Measurements from ENCODE around the gene PFDN4. TPM values are rescaled to one million over a fixed set of nuclear protein-coding genes. Genes with fewer than 3 reads are reported as not detected.
"Not testable (repeated sequence)": the region's sequence is repeated elsewhere in the genome, so short reads cannot be mapped to it uniquely, and the experiment has no call there.

PFDN4 gene
- total RNA-seq, 2 experiments from 2014 or later: 22.2 to 24.5 TPM

DNA sequence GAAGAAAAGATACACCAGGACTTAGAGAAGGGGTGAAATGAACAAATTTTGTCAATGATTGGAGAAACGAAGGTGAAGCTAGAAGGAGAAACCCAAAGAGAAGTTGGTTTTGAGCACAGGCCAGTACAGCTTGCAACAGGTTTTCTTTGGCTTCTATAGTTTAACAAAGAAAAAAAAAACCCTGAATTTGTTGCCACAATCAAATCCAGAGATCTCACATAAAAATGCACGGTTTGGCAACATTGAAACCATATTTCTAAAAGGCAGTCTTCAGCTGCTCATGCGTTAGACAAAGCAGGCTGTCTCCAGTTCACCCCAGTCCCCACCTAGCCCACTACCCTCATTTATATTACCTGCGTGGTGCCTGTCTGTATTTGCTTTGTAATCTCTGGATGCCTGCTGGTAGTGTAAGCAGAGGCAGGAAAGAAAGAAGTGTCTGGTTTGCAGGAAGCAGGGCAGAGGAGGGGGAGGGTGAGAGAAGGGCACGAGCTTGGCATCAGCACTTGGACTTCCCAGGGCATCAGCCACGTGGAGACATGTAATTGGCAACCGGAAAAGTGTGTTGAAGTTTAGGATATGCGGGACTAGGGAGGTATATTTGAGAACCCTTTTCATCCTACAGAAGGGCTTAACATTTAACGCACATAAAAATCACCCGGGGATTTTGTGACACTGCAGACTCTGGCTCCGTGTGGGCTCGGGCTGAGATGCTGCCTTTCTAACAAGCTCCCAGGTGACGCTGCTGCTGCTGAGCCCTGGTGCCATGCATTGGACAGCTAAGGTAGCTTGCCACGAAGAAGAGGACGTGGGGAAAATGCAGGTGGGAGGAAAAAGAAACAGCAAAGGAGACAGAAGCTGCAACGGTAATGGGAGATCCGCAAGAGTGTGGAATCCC is 14.4 kb downstream of the PFDN4 start:
- DNase-seq (no peak), ATAC-seq (no peak)
- POLR2A ChIA-PET: interaction anchor here (0.6 to 1.2 kb wide), 3 partner anchors 14 to 119 kb away, joined by 3 to 4 read pairs (median 3); partner anchors contain the start of gene PFDN4
- H3K4me3 Mint-ChIP-seq: no peak overlapping the region
- peaks cover 2% of the 10 kb centered on the region for H3K36me3 Mint-ChIP-seq (ENCODE audit: low read depth)
- no peaks in the 10 kb centered on the region for H3K27me3 Mint-ChIP-seq (ENCODE audit: low read depth)
- H3K4me1 Mint-ChIP-seq (ENCODE audit: low read depth): peaks cover 18% of the 10 kb centered on the region
- no peaks in the 10 kb centered on the region for H3K9me3 Mint-ChIP-seq (ENCODE audit: insufficient read depth)
- peak overlapping the region; percentile 85 for H3K27ac Mint-ChIP-seq
- CTCF ChIA-PET: interaction anchor here (0.9 to 1.1 kb wide), 4 partner anchors 14 to 426 kb away, joined by 3 to 5 read pairs (median 3); partner anchors contain the start of gene PFDN4

- Mint-ChIP-seq H3K4me3 (no peak overlapping the region), H3K27me3 (ENCODE audit: low read depth) (no peaks in the 10 kb centered on the region), H3K9me3 (ENCODE audit: insufficient read depth) (peaks cover 4% of the 10 kb centered on the region), H3K27ac (no peak overlapping the region), H3K4me1 (ENCODE audit: low read depth) (peaks cover 22% of the 10 kb centered on the region), H3K36me3 (ENCODE audit: low read depth) (no peaks in the 10 kb centered on the region)
- DNase-seq: no peak
- CTCF ChIA-PET: interaction anchor here (0.9 kb wide), 1 partner anchor 15 kb away, joined by 3 read pairs; no protein-coding TSS in a partner anchor
- no peak for ATAC-seq
- POLR2A ChIA-PET: interaction anchor here (1.2 kb wide), 1 partner anchor 15 kb away, joined by 4 read pairs; the partner anchor contains the start of gene PFDN4
Observed at GRCh38 chr20:54223285-54223684, 15.4 kb downstream of the PFDN4 start.

DNA sequence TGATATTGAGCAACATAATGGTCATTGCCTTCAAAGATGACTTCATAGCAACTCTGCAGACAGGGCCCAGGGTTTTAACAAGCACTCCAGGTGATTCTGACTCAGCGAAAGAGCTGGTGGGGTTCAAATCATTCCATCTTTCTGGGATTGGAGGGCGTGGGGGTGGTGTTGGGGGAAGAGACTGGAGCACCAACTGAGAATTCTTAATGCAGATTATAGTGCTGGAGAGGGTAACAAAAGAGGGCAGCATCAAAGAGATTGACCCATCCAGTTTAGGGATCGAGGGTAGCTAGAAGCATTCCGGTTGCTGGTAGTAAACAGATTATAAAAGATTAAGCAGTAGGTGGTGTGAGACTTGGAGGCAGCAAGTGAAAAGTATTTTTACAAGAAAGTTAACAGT is 15.9 kb downstream of the PFDN4 start:
- Mint-ChIP-seq H3K4me1 (ENCODE audit: low read depth) (peaks cover 22% of the 10 kb centered on the region), H3K4me3 (no peak overlapping the region), H3K27me3 (ENCODE audit: low read depth) (no peaks in the 10 kb centered on the region), H3K9me3 (ENCODE audit: insufficient read depth) (peaks cover 4% of the 10 kb centered on the region), H3K27ac (no peak overlapping the region), H3K36me3 (ENCODE audit: low read depth) (no peaks in the 10 kb centered on the region)
- DNase-seq (no peak), ATAC-seq (no peak)
- POLR2A ChIA-PET: no interaction called here
- CTCF ChIA-PET: interaction anchor here (0.9 kb wide), 1 partner anchor 15 kb away, joined by 3 read pairs; no protein-coding TSS in a partner anchor

DNA sequence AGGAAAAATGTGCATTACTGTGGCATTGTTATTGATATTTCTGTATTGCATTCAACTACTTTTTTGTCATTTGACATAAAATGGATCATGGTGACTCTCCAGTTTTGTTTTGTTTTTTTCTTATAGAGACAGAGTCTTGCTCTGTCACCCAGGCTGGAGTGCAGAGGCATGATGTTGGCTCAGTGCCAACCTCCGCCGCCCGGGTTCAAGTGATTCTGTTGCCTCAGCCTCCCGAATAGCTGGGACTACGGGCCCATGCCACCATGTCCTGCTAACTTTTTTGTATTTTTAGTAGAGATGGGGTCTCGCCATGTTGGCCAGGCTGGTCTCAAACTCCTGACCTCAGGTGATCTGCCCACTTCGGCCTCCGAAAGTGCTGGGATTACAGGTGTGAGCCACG is 16.8 kb downstream of the PFDN4 start:
- DNase-seq; H3K27me3 Mint-ChIP-seq (ENCODE audit: low read depth); H3K9me3 Mint-ChIP-seq (ENCODE audit: insufficient read depth); ATAC-seq; POLR2A ChIA-PET; H3K27ac Mint-ChIP-seq; H3K4me3 Mint-ChIP-seq; H3K36me3 Mint-ChIP-seq (ENCODE audit: low read depth): not testable (repeated sequence)
- peaks cover 22% of the 10 kb centered on the region for H3K4me1 Mint-ChIP-seq (ENCODE audit: low read depth)
- CTCF ChIA-PET: interaction anchor here (0.7 kb wide), 1 partner anchor 17 kb away, joined by 3 read pairs; the partner anchor contains the start of gene PFDN4

DNA sequence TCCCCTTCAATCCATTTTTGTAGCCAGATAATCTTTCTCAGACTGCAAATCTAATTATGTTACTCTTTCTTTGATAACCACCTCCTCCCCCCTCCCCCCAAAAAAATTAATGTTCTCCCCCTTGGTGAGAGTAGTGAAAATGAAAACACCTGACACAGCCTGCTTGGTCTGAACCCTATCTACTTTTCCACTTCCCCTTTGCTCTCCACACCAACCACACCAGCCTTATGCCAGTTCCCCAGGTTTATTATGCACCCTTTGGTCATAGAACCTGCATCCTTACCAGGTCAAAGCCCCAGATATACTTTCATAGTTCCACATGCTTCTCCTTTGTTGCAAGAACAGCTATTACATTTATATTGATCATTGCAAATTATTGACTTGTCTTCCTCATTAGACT is 19.4 kb downstream of the PFDN4 start:
- DNase-seq: no peak
- ATAC-seq: no peak
- H3K27ac Mint-ChIP-seq: no peak overlapping the region
- peaks cover 4% of the 10 kb centered on the region for H3K9me3 Mint-ChIP-seq (ENCODE audit: insufficient read depth)
- CTCF ChIA-PET: no interaction called here
- H3K4me3 Mint-ChIP-seq: no peak overlapping the region
- peaks cover 6% of the 10 kb centered on the region for H3K4me1 Mint-ChIP-seq (ENCODE audit: low read depth)
- no peaks in the 10 kb centered on the region for H3K27me3 Mint-ChIP-seq (ENCODE audit: low read depth)
- H3K36me3 Mint-ChIP-seq (ENCODE audit: low read depth): no peaks in the 10 kb centered on the region
- POLR2A ChIA-PET: no interaction called here

GRCh38 chr20:54227751-54228150 is 19.9 kb downstream of the PFDN4 start:
- POLR2A ChIA-PET: no interaction called here
- no peak for DNase-seq
- no peak for ATAC-seq
- Mint-ChIP-seq H3K9me3 (ENCODE audit: insufficient read depth) (peaks cover 4% of the 10 kb centered on the region), H3K4me1 (ENCODE audit: low read depth) (peaks cover 4% of the 10 kb centered on the region), H3K27me3 (ENCODE audit: low read depth) (no peaks in the 10 kb centered on the region), H3K4me3 (no peak overlapping the region), H3K27ac (no peak overlapping the region), H3K36me3 (ENCODE audit: low read depth) (no peaks in the 10 kb centered on the region)
- CTCF ChIA-PET: no interaction called here

DNA sequence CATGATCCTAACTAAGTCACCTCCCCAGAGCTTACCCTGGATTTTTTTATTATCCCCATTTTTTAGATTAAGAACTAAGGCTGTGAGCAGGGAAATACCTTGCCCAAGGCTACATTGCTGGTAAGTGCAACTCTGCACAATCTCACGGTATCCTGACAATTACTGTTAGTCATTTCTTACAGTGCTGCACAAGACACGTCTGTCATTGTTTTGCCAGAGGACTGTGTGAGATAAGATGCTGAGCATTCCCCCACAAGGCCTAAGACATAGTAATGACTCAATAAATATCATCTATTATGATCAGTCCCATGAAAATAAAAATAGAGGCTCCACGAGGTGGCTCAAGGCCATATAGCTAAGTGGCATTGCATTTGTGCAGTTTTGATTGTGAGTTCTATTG is 21.0 kb downstream of the PFDN4 start:
- Mint-ChIP-seq H3K4me1 (ENCODE audit: low read depth) (peaks cover 4% of the 10 kb centered on the region), H3K9me3 (ENCODE audit: insufficient read depth) (peaks cover 4% of the 10 kb centered on the region), H3K27me3 (ENCODE audit: low read depth) (no peaks in the 10 kb centered on the region), H3K4me3 (no peak overlapping the region), H3K36me3 (ENCODE audit: low read depth) (no peaks in the 10 kb centered on the region), H3K27ac (no peak overlapping the region)
- ATAC-seq: no peak
- DNase-seq: no peak
- ChIA-PET POLR2A (no interaction called here), CTCF (no interaction called here)

DNA sequence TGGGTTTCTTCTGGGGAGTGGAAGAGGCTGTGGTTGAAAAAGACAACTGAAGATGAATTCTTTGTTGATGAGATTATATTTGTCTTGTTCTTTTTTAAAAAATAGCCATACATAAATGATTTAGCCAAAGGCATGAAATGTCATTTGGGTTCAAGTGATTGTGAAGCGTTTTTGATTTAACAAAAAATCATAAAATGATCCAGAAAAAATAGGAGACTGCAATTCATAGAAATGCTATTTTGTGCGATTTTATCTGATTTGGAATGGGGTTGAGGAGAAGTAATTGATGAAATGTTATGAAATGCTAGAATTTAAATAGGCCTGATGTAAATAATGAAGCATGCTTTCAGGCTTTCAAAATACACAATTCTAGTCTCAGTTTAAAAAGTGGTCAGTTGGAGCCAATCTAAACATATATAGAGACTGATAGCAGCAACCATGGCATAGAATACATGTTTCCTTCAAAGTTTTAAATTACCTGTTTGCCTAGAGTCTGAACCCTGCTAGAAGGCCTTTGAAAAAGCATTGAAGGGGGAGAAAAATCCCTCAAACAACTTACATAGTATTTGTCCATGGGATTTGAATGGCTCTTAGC is 21.8 kb downstream of the PFDN4 start:
- H3K36me3 Mint-ChIP-seq (ENCODE audit: low read depth): no peaks in the 10 kb centered on the region
- peaks cover 4% of the 10 kb centered on the region for H3K4me1 Mint-ChIP-seq (ENCODE audit: low read depth)
- no peaks in the 10 kb centered on the region for H3K27me3 Mint-ChIP-seq (ENCODE audit: low read depth)
- H3K27ac Mint-ChIP-seq: no peak overlapping the region
- H3K4me3 Mint-ChIP-seq: no peak overlapping the region
- no peak for DNase-seq
- ATAC-seq: no peak
- POLR2A ChIA-PET: no interaction called here
- H3K9me3 Mint-ChIP-seq (ENCODE audit: insufficient read depth): peaks cover 4% of the 10 kb centered on the region
- CTCF ChIA-PET: no interaction called here

DNA sequence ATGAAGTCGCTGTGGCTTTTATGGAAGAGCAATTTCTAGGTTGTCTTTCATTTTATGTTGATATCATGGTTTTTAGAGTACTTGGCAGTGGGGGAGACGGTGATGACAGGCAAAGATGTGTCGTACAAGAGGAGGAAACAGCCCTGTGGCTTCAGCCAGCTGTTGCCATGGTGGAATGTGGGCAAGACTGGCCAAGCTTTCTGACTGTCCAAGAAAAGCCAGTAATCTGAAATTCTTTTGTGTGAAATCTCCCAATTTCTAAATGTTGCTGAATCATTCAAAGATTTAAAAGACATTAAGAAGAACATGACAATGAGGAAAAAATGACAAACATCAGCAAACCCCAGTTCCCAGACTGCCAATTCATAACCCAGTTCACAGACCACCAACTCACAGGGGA is 23.1 kb downstream of the PFDN4 start:
- peaks cover 3% of the 10 kb centered on the region for H3K27me3 Mint-ChIP-seq (ENCODE audit: low read depth)
- no peak for ATAC-seq
- no peak for DNase-seq
- H3K9me3 Mint-ChIP-seq (ENCODE audit: insufficient read depth): peaks cover 4% of the 10 kb centered on the region
- no peaks in the 10 kb centered on the region for H3K36me3 Mint-ChIP-seq (ENCODE audit: low read depth)
- ChIA-PET CTCF (no interaction called here), POLR2A (no interaction called here)
- H3K27ac Mint-ChIP-seq: no peak overlapping the region
- H3K4me3 Mint-ChIP-seq: no peak overlapping the region
- H3K4me1 Mint-ChIP-seq (ENCODE audit: low read depth): peaks cover 4% of the 10 kb centered on the region

DNA sequence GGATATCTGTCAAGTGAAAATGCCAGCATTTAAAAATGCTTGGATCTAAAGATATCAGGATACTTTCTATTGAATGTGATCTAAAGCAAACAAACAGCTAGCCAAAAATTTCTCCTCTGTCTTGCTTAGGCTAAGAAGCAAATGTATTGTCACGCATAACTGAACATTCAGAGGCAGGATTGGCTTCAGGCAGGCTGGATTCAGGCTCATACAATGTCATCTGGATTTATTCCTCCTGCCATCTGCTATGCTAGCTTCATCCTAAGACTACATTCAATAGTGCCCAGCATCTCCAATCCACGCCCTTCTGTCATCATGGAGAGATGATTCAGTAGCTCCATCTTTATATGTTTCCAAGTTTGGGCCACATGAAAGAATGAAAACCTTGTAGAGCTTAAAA is 27.1 kb downstream of the PFDN4 start:
- Mint-ChIP-seq H3K4me3 (no peak overlapping the region), H3K36me3 (ENCODE audit: low read depth) (no peaks in the 10 kb centered on the region), H3K9me3 (ENCODE audit: insufficient read depth) (no peaks in the 10 kb centered on the region), H3K27me3 (ENCODE audit: low read depth) (peaks cover 10% of the 10 kb centered on the region), H3K4me1 (ENCODE audit: low read depth) (no peaks in the 10 kb centered on the region), H3K27ac (no peak overlapping the region)
- POLR2A ChIA-PET: no interaction called here
- ATAC-seq (no peak), DNase-seq (no peak)
- CTCF ChIA-PET: interaction anchor here (1.0 kb wide), 1 partner anchor 16 kb away, joined by 3 read pairs; no protein-coding TSS in a partner anchor

DNA sequence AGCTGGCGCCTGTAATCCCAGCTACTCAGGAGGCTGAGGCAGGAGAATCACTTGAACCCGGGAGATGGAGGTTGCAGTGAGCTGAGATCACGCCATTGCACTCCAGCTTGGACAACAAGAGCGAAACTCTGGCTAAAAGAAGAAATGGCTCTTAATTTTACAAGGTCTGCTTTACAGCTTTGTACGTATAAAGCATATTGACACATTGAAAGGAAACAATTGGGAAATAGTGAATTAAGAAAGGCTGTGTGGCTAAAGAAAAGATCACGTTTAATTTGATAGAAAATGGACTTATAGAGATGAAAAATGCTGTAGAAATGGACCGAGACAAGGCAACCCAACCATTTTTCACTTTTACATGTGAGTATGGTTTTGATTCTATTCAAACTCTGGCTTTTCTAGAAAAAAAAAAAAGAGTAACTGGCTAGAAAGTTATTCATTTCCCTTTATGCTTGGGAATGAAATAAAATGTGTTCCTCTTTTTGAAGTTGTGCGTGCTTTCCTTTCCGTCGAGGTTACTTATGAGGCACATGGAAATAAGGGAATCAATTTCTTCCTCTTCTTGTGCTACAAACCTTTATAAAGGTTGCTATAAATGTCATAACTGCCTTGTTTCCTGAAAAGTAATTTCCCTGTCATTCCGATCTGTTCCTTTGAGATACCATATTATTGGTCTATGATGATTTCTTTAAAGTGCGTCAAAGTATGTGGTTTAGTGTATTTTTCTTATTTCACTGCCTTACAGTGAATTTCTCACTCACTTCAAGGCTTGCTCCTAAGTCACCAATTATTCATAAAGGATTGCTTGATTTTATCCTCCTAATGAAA is 29.4 kb downstream of the PFDN4 start:
- POLR2A ChIA-PET: no interaction called here
- CTCF ChIA-PET: no interaction called here
- Mint-ChIP-seq H3K4me1 (ENCODE audit: low read depth) (no peaks in the 10 kb centered on the region), H3K27ac (no peak overlapping the region), H3K36me3 (ENCODE audit: low read depth) (no peaks in the 10 kb centered on the region), H3K27me3 (ENCODE audit: low read depth) (peaks cover 15% of the 10 kb centered on the region), H3K9me3 (ENCODE audit: insufficient read depth) (no peaks in the 10 kb centered on the region), H3K4me3 (no peak overlapping the region)
- ATAC-seq (no peak), DNase-seq (no peak)
